GM23338 (cell line): ENCODE results near the gene LPP. TPM values are rescaled to one million over a fixed set of nuclear protein-coding genes. Genes with fewer than 3 reads are reported as not detected.

Experiments
- ATAC-seq: fragments of 200-7000 bp; cut with Tn5 transposase; 3 replicates; pipeline ENCODE4 v1.9.1; 2020
- DNase-seq: peaks from one replicate; pipeline ENCODE4 v3.0.0-alpha.2; 2015; ENCODE audit warnings: low spot score
- H2AFZ ChIP-seq: fragments of 200-600 bp; sonication (generic); 2 replicates; pipeline ENCODE4 v1.8.0; 2016; ENCODE audit warnings: antibody characterized with exemption, mild to moderate bottlenecking, moderate library complexity
- H3F3A ChIP-seq: fragments of 200-600 bp; sonication (generic); replicated peaks from 2 replicates; pipeline ENCODE4 v1.8.0; 2017; ENCODE audit warnings: antibody characterized with exemption, mixed run types, low read depth
- H3K27ac ChIP-seq: fragments of 200-600 bp; sonication (generic); 2 replicates; pipeline ENCODE4 v1.6.1; 2016; ENCODE audit warnings: low read depth
- H3K27me3 ChIP-seq: fragments of 200-600 bp; sonication (generic); 2 replicates; pipeline ENCODE4 v1.8.0; 2016; ENCODE audit warnings: mild to moderate bottlenecking, mixed run types, moderate library complexity; ENCODE audit not compliant: insufficient read depth
- H3K36me3 ChIP-seq: fragments of 200-600 bp; sonication (generic); 2 replicates; pipeline ENCODE4 v1.8.0; 2016; ENCODE audit warnings: mild to moderate bottlenecking; ENCODE audit not compliant: insufficient read depth
- H3K4me1 ChIP-seq: fragments of 200-600 bp; sonication (generic); 2 replicates; pipeline ENCODE4 v1.8.0; 2016; ENCODE audit warnings: mild to moderate bottlenecking, moderate library complexity; ENCODE audit not compliant: insufficient read depth
- H3K4me2 ChIP-seq: fragments of 200-600 bp; sonication (generic); 2 replicates; pipeline ENCODE4 v1.7.1; 2017; ENCODE audit warnings: mixed run types
- H3K4me3 ChIP-seq: fragments of 200-600 bp; sonication (generic); 2 replicates; pipeline ENCODE4 v1.6.1; 2016; ENCODE audit warnings: mixed run types
- H3K79me2 ChIP-seq: fragments of 200-600 bp; sonication (generic); replicated peaks from 2 replicates; pipeline ENCODE4 v1.8.0; 2017; ENCODE audit warnings: mild to moderate bottlenecking; ENCODE audit not compliant: insufficient read depth
- H3K9me2 ChIP-seq: fragments of 200-600 bp; sonication (generic); 2 replicates; pipeline ENCODE4 v1.8.0; 2017; ENCODE audit not compliant: insufficient read depth
- H4K20me1 ChIP-seq: fragments of 200-600 bp; sonication (generic); replicated peaks from 2 replicates; pipeline ENCODE4 v1.8.0; 2017; ENCODE audit warnings: mild to moderate bottlenecking; ENCODE audit not compliant: insufficient read depth
- H3K27ac Mint-ChIP-seq: 2 replicates; pipeline ENCODE4 v1.8.0; 2020; ENCODE audit warnings: inconsistent platforms, mild to moderate bottlenecking, moderate library complexity, mixed read lengths
- H3K27me3 Mint-ChIP-seq: 3 replicates; pipeline ENCODE4 v1.8.0; 2022; ENCODE audit warnings: low read depth, mild to moderate bottlenecking, moderate library complexity, mixed read lengths, inconsistent platforms; ENCODE audit not compliant: insufficient read depth, poor library complexity
- H3K36me3 Mint-ChIP-seq: 3 replicates; pipeline ENCODE4 v1.8.0; 2021; ENCODE audit warnings: low read depth, mild to moderate bottlenecking, inconsistent platforms, moderate library complexity, mixed read lengths
- H3K4me1 Mint-ChIP-seq: 3 replicates; pipeline ENCODE4 v1.8.0; 2020; ENCODE audit warnings: mild to moderate bottlenecking, inconsistent platforms, mixed read lengths
- H3K4me3 Mint-ChIP-seq: 3 replicates; pipeline ENCODE4 v1.8.0; 2021; ENCODE audit warnings: moderate library complexity, mild to moderate bottlenecking, inconsistent platforms, mixed read lengths
- H3K9me3 Mint-ChIP-seq: 3 replicates; pipeline ENCODE4 v1.8.0; 2020; ENCODE audit warnings: moderate library complexity, mild to moderate bottlenecking, inconsistent platforms, mixed read lengths
- CREB1 ChIP-seq: fragments of 250-450 bp; sonication (Bioruptor Pico); IDR thresholded peaks from 2 replicates; pipeline ENCODE4 v1.5.0; 2020; ENCODE audit warnings: low read depth, mild to moderate bottlenecking, moderate library complexity
- EZH2phosphoT487 ChIP-seq: fragments of 200-600 bp; sonication (generic); IDR thresholded peaks from one replicate; pipeline ENCODE4 v1.8.1; 2018; ENCODE audit warnings: antibody characterized with exemption; ENCODE audit not compliant: unreplicated experiment
- JUNB ChIP-seq: IDR thresholded peaks from one replicate; pipeline ENCODE4 v1.6.1; 2016; ENCODE audit warnings: antibody characterized with exemption; ENCODE audit not compliant: unreplicated experiment
- NANOG ChIP-seq: IDR thresholded peaks from 2 replicates; pipeline ENCODE4 v1.6.1; 2016; ENCODE audit warnings: antibody characterized with exemption, borderline replicate concordance
- POLR2AphosphoS5 ChIP-seq: IDR thresholded peaks from 2 replicates; pipeline ENCODE4 v1.6.1; 2016; ENCODE audit warnings: antibody characterized with exemption, low read depth
- polyA plus RNA-seq: library from polyadenylated mRNA; unstranded; fragments of >200 nt; fragmentation: Nextera tagmentation; extraction: Ambion mirVana; gene quantifications from 2 replicates; pipeline ENCODE4 v1.2.1, GENCODE V29; 2016
- total RNA-seq: library from RNA; depleted of rRNA; stranded (reverse); fragments of >200 nt; shearing (Covaris generic); gene quantifications from 2 replicates; pipeline ENCODE4 v1.2.3, GENCODE V29; 2014
- TF ChIP-seq, protein P1 (sequence below): fragments of 250-450 bp; sonication (Bioruptor Pico); IDR thresholded peaks from 2 replicates; pipeline ENCODE4 v1.5.0; 2020; ENCODE audit warnings: mild to moderate bottlenecking, moderate library complexity

The LPP gene
- total and polyA plus RNA-seq, 2 experiments from 2014 or later, result 23.0 to 35.2 TPM

DNA sequence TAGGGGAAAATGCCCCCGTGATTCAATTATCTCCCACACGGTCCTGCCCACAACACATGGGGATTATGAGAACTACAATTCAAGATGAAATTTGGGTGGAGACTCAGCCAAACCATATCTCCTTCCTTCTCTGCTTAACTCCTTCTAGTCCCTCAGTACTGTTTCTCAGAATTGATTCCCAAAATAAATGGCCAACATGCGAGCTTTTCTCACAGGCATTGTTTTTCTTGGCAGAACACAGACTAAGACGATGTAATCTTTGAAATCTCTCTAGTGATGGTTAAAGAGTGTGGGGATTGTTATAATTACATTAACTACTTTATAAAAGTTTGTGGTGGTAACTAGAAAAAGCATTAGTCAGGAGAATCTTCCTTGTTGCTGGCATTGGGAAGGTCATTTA is 366.5 kb downstream of the LPP start:
- no peaks in the 10 kb centered on the region for H3F3A ChIP-seq
- Mint-ChIP-seq H3K9me3 (no peaks in the 10 kb centered on the region), H3K27ac (peak overlapping the region; percentile 28; the same call in 1 of the 2 replicates), H3K4me1 (peaks cover 1% of the 10 kb centered on the region; the same call in 2 of the 3 replicates), H3K4me3 (no peak overlapping the region), H3K27me3 (no peaks in the 10 kb centered on the region), H3K36me3 (no peaks in the 10 kb centered on the region)
- H3K4me2 ChIP-seq, result no peak overlapping the region
- H4K20me1 ChIP-seq, result no peaks in the 10 kb centered on the region
- H3K79me2 ChIP-seq, result no peaks in the 10 kb centered on the region
- peaks cover 2% of the 10 kb centered on the region for H3K4me1 ChIP-seq
- H3K36me3 ChIP-seq, result no peaks in the 10 kb centered on the region
- no peak overlapping the region for H2AFZ ChIP-seq
- no peaks in the 10 kb centered on the region for H3K27me3 ChIP-seq
- ATAC-seq (no peak), DNase-seq (no peak)
- TF ChIP-seq NANOG (no peak), EZH2phosphoT487 (no peak), JUNB (no peak)
- TF ChIP-seq, protein P1, sequence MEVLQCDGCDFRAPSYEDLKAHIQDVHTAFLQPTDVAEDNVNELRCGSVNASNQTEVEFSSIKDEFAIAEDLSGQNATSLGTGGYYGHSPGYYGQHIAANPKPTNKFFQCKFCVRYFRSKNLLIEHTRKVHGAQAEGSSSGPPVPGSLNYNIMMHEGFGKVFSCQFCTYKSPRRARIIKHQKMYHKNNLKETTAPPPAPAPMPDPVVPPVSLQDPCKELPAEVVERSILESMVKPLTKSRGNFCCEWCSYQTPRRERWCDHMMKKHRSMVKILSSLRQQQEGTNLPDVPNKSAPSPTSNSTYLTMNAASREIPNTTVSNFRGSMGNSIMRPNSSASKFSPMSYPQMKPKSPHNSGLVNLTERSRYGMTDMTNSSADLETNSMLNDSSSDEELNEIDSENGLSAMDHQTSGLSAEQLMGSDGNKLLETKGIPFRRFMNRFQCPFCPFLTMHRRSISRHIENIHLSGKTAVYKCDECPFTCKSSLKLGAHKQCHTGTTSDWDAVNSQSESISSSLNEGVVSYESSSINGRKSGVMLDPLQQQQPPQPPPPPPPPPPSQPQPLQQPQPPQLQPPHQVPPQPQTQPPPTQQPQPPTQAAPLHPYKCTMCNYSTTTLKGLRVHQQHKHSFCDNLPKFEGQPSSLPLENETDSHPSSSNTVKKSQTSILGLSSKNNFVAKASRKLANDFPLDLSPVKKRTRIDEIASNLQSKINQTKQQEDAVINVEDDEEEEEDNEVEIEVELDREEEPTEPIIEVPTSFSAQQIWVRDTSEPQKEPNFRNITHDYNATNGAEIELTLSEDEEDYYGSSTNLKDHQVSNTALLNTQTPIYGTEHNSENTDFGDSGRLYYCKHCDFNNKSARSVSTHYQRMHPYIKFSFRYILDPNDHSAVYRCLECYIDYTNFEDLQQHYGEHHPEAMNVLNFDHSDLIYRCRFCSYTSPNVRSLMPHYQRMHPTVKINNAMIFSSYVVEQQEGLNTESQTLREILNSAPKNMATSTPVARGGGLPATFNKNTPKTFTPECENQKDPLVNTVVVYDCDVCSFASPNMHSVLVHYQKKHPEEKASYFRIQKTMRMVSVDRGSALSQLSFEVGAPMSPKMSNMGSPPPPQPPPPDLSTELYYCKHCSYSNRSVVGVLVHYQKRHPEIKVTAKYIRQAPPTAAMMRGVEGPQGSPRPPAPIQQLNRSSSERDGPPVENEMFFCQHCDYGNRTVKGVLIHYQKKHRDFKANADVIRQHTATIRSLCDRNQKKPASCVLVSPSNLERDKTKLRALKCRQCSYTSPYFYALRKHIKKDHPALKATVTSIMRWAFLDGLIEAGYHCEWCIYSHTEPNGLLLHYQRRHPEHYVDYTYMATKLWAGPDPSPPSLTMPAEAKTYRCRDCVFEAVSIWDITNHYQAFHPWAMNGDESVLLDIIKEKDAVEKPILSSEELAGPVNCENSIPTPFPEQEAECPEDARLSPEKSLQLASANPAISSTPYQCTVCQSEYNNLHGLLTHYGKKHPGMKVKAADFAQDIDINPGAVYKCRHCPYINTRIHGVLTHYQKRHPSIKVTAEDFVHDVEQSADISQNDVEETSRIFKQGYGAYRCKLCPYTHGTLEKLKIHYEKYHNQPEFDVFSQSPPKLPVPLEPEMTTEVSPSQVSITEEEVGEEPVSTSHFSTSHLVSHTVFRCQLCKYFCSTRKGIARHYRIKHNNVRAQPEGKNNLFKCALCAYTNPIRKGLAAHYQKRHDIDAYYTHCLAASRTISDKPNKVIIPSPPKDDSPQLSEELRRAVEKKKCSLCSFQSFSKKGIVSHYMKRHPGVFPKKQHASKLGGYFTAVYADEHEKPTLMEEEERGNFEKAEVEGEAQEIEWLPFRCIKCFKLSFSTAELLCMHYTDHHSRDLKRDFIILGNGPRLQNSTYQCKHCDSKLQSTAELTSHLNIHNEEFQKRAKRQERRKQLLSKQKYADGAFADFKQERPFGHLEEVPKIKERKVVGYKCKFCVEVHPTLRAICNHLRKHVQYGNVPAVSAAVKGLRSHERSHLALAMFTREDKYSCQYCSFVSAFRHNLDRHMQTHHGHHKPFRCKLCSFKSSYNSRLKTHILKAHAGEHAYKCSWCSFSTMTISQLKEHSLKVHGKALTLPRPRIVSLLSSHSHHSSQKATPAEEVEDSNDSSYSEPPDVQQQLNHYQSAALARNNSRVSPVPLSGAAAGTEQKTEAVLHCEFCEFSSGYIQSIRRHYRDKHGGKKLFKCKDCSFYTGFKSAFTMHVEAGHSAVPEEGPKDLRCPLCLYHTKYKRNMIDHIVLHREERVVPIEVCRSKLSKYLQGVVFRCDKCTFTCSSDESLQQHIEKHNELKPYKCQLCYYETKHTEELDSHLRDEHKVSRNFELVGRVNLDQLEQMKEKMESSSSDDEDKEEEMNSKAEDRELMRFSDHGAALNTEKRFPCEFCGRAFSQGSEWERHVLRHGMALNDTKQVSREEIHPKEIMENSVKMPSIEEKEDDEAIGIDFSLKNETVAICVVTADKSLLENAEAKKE (CRISPR knock-in tag), result no peak
- H3K27ac ChIP-seq, result no peak overlapping the region
- H3K9me2 ChIP-seq, result no peaks in the 10 kb centered on the region; the same call in 1 of the 2 replicates
- no peak overlapping the region for H3K4me3 ChIP-seq

DNA sequence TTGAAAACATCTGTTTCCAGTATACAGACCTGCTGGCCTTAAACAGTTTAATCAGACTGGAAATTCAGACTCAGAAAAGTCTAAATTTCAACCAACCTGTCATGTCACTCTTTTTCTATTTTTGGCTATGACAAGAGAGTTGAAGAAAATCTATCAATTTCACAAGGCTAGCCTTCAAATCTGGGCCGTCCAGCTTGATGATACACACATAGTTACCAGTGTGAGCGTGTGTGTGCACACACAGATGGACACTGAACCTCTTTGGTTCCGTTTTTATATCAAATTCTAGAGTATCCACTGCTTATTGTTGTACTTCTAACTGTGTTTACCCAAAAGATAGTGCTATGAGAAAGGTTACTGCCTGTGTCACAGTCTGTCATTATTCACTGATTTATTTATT is 368.2 kb downstream of the LPP start:
- no peak overlapping the region for H3K27ac Mint-ChIP-seq
- H4K20me1 ChIP-seq, result no peaks in the 10 kb centered on the region

More for the DNA sequence above, 368.2 kb downstream of the LPP start:
- Histone ChIP-seq H3F3A (no peaks in the 10 kb centered on the region), H3K27me3 (no peaks in the 10 kb centered on the region), H3K27ac (no peak overlapping the region), H3K4me2 (no peak overlapping the region), H3K36me3 (no peaks in the 10 kb centered on the region), H3K4me3 (no peak overlapping the region), H3K79me2 (no peaks in the 10 kb centered on the region), H2AFZ (no peak overlapping the region), H3K4me1 (no peaks in the 10 kb centered on the region), H3K9me2 (no peaks in the 10 kb centered on the region)
- no peak for ATAC-seq
- DNase-seq, result no peak
- Mint-ChIP-seq H3K4me3 (no peak overlapping the region), H3K36me3 (no peaks in the 10 kb centered on the region), H3K9me3 (no peaks in the 10 kb centered on the region), H3K27me3 (no peaks in the 10 kb centered on the region), H3K4me1 (no peaks in the 10 kb centered on the region)
- no peak for TF ChIP-seq CREB1 (CRISPR knock-in tag)
- TF ChIP-seq POLR2AphosphoS5, result no peak
